Stimulated activated CD8-positive, alpha-beta memory T cell treated with anti-CD3 and anti-CD28 coated beads, Interleukin-15, amount 100 ng/mL, for 1 hour (primary cell): ENCODE data around the gene NRG2.

Source experiments
- DNase-seq: peaks from one replicate; pipeline ENCODE4 v3.0.0-alpha.2; 2020; ENCODE audit warnings: low read depth

Gene NRG2

DNA sequence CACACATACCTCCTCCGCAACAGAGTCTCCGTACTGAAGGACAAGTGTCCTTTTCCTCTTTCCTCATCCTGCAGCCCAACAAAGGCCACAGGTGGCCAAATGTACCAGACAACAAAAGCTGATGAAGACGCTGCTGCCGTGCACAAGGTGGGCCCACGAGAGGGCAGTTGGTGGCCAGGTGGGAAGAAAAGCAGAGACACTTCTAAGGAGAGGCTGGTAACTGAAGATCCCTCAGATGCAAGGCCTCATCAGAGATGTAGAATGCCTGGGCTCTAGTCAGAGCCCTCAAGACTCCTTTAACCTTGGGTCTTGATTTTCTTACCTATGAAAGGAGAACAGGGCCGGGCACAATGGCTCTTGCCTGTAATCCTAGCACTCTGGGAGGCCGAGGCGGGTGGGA, 75.7 kb downstream of the NRG2 start:
- DNase-seq: no peak

GRCh38 chr5:139966856-139967255, 76.2 kb downstream of the NRG2 start:
- no peak for DNase-seq

GRCh38 chr5:139964994-139965565, 78.0 kb downstream of the NRG2 start:
- no peak for DNase-seq

DNA sequence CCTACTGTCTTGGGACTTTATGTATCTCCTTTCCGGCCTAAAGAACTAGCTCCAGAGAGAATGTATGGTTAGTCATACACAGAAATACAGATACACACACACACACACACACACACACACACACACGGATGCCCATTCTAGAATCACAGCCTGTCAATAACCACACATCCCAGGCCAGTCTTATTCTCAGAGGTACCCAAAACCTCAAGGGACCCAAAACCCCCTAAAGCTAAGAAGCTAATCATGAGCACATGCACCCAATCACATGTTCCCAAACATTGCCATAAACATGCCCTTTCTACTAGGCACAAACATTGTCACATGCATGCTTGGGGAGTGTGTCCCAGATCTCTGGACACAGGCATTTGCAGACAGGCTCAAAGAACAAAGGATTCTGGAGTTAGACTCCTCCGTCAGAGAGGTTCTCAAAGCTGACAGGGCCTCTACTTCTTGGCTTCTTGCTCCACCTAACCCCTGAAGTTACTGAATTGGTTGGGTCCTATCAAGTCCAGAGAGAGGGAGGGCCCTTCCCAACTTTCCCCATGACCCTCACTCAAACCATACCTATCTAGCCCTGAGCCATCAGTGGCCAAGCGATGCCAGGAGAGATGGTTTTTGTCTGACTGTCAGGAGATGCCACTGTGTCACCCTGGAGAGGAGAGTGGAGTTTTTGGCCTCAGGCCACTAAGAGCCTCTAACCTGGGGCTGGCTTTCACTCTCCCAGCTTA, 78.7 kb downstream of the NRG2 start:
- DNase-seq: no peak

- DNase-seq: no peak
These were observed 80.7 kb downstream of the NRG2 start for GRCh38 chr5:139962445-139962844.

- no peak for DNase-seq
These were observed 81.5 kb downstream of the NRG2 start for GRCh38 chr5:139961435-139962157.

DNA sequence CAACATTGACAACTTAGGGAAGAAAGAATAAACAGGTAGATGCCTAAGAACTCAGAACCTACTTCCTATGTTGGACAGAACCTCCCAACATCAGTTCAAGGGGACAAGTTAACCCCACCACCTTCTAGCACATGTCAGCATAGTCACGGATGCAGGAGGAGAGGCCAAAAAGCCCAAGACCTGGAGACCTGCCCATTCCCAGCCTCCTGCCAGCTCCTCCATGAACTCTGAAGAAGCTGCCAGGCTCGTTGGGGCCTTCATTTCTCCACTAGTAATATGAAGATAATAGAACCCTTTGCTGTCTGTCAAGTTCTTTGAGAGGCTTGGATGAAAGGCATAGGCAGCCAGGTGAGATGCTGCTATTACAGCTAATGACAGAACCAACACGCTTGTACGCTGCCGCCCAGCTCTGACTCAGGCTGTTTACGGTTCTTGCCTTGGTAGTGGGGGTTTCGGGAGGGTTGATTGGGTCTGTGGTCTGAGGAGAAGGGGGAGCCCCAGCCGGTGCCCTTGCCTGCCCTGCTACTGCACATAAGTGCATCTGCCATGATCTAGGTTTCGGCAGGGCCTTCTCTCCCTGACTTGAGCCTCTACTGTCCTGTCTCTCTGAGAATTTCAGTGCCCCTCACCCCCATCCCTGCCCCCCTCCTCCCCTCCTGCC, 82.2 kb downstream of the NRG2 start:
- no peak for DNase-seq

- no peak for DNase-seq
These were observed 84.5 kb downstream of the NRG2 start for GRCh38 chr5:139958432-139959148.

- DNase-seq: no peak
These were observed 86.8 kb downstream of the NRG2 start for GRCh38 chr5:139956342-139956741.

DNA sequence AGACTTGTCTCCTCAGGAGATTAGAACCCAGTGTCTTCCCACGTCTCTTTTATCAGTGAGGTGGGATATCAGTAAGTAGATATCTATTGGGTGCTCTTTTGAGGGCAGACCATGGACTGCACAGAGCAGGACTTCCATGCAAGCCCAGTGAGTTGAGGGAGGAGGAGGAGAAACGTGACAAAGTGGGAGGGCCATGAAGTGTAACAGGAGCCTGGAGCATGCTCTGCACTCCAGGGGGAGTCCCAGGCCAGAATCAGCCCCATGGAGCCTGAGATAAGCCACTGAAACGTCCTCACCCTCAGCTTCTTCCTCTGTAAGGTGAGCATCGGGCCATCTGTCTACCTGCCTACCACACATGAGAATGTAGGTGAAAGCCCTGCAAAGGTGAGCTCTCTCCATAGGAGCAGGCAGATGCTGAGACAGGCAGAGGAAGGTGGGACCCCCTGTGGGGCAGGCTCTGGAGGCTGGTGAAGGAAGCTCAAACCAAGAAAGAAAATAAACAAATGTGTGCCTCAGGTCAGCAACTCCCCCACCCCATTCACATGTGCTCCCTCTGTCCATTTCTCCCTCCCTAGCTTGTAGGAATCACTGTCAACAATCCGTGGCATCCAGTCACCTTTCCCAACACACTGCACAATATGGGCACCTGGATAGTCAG, 87.4 kb downstream of the NRG2 start:
- DNase-seq: no peak

- no peak for DNase-seq
These were observed 88.0 kb downstream of the NRG2 start for GRCh38 chr5:139955053-139955605.

DNA sequence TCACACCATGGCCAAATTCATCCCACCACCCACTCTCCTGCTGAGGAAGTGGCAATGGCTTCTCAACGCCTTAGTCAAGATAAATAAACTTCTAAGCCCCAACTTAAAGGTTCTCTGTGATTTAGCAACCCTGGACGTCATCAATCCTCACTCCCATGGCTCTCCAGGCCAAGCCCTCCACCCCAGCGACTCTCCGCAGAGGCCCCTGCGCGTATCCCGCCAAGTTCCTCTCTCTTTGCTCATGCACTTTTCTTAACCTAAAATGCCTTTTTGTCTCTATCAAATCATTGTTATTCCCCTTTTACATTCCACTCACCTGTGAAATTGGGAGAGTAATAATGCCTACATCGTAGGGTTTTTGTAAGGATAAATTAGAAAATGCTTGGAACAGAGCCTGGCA, 88.6 kb downstream of the NRG2 start:
- DNase-seq: no peak

DNA sequence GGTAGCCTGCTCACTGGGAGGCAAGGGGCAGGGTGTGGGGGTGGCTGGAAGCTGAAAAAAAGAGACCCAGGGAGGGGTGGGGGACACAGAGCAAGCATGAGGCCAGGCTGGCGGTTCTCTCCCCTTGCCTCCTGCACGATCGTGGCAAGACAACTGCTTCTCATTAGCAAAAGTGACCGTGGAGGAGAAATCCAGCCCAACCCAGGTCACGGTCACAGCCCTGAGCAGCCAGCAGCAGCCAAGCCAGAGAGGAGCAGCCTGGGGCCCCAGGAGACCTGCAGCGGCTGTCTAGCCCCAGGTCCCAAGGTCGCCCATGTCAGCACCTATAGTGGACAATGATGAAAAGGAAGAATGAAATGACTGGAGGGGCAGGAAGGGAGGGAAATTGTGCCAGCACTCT, 89.1 kb downstream of the NRG2 start:
- DNase-seq: no peak

DNA sequence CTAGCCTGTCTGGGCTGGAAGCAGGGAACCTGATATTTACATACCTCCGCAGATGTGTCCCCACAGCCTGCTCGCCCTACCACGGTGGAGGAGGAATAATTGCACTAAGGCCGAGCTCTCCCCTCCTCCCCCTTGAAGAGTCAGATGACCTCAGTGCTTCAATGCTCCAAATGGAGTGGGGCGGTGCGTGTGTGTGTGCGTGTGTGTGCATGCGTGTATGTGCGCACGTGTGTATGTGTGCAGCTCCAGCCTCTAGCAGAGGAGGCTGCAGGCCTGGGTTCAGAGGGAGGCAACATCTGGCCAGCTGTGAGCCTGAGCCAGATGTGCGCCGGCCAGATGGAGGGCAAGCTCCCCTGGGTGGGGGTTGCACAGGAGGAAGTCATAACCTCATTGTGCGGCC, 90.5 kb downstream of the NRG2 start:
- DNase-seq: no peak

- DNase-seq: no peak
These were observed 91.1 kb downstream of the NRG2 start for GRCh38 chr5:139951983-139952382.

- DNase-seq: no peak
These were observed 91.7 kb downstream of the NRG2 start for GRCh38 chr5:139951296-139951924.

DNA sequence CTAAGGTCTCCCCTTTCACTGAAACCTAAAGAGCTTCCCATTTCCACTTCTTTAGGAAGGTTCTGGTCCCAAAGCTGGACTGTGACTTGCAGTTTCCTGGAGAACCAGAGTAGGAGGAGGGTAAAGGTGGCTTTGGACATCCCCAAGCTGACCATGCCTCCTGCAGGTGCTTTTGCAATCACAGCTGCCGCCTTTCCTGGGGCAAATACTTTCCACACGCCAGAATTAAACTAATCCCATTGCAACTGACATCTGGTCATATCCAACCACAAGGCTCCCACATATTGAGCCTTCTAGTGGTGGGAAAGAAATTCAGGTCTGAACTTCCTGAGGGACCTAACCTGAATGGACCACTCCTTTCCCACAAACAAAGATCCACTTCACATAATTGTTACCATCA, 92.7 kb downstream of the NRG2 start:
- DNase-seq: no peak

- no peak for DNase-seq
These were observed 93.4 kb downstream of the NRG2 start for GRCh38 chr5:139949710-139950109.

DNA sequence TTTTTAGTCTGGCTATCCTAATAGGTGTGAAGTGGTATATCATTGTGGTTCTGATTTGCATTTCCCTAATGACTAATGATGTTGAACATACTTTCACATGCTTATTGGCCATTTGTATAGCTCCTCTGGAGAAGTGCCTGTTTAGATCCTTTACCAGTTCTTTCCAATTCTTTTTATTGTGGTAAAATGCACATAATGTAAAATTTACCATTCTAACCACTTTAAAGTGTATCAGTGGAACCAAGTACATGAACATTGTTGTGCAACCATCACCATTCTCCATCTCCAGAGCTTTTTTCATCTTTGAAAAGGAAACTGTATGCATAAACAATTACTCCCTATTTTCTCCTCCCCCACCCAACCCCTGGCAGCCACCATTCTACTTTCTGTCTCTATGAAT, 95.4 kb downstream of the NRG2 start:
- no peak for DNase-seq

DNA sequence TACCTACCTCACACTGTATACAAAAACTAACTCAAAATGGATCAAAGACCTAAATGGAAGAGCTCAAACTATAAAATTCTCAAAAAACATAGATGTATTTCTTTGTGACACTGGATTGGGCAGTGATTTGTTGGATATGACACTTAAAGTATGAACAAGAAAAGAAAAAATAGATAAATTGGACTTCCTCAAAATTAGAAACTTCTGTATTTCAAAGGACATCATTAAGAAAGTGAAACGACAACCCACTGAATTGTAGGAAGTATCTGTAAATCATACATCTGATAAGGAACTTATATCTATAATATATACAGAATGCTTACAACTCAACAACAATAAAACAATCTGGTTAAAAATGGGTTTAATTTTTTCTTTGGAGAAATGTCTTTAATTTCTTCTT, 96.7 kb downstream of the NRG2 start:
- no peak for DNase-seq

- no peak for DNase-seq
These were observed 97.1 kb downstream of the NRG2 start for GRCh38 chr5:139946006-139946405.
